GM11168 (cell line): Measurements from ENCODE around the gene PPIF.

Experiments
- in situ Hi-C: fragments of 300-500 bp; cut with MboI; formaldehyde crosslinking; loops from one replicate; pipeline ENCODE4 v1.12.0; 2022; ENCODE audit warnings: low sequenced_read_pairs; ENCODE audit not compliant: unreplicated experiment

Gene PPIF

DNA sequence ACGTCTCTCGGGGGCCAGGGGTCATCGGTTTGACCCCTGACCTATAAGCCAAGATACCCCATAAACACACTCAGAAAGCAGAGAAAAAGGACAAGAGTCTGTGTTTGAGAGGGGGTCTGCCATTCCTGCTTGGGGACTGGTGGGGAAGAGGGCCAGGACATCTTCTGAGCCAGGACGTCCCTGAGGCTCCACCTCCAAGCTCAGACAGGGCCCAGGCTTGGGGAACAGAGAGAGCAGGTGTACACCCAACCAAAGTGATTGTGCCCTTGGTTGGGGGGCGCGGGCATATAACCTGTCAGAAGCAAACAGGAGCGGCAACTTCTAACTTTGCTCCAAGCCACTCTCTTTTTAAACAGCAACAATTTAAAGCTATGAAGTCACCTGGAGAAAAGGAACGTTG lies 33.9 kb upstream of the PPIF start:
- in situ Hi-C loops: no loop called here

DNA sequence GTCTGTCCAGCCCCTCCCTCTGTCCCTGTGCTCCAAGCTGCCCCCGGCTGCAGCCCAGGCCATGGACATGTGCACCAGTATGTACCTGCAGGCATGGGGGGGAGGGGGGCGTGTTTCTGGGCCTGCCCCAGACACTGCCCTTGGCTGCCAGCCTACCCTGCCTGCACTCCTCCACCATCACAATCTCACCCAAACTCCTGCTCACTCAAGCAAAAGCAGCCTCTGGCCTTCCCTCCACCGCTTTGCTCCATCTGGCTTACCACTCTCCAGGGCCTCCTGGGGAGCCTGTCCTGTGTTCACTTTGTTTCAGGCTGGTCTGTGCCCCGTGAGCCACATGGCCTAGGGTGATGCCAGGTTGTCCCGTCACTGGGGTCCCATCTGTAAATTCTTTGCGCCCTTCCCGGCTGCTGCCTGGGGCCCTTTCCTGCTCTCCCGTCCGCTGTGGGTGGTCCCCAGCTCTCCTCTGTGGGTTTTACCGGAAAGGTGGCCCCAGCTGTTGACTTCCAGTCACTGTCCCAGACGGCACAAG lies 33.3 kb upstream of the PPIF start:
- in situ Hi-C loops: no loop called here

DNA sequence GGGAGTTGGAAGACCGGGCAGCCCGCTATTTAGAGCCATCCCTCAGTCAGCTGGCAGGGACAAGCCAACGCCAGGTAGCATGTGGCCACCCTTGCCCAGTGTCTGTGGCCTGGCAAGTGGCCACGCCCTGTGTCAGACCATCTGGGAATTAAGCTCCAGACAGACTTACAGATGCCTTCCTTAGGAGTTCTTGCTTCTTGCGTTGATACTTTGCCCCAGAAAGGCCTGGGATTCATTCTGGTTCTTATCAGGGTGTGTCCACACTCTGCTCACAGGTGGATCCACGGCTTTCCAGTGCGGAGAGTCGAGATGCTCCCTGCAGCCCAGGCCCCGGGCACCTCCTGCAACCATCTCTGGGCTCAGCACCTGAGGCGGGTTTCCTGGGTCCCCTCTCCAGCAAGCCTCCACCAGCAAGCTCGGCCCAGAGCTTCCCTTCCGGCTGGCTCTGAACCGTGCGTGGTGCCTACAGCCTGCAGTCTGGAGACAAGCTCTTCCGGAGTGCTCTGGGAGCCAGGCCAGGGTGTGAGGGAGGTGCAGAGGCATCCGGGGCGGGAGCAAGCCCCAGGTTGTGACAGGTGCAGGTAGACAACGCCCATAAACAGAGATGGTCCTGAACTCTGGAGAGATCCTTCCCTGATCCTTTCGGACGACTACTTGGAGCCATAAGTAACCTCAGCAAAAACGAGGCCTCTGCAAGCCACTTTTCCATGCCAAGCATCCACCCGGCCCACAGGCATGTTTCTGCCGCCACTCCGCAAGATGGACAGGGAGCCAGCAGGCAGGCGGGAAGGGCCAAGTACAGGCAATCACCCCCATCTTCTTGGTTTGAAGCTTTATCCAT lies 32.3 kb upstream of the PPIF start:
- in situ Hi-C loops: no loop called here

DNA sequence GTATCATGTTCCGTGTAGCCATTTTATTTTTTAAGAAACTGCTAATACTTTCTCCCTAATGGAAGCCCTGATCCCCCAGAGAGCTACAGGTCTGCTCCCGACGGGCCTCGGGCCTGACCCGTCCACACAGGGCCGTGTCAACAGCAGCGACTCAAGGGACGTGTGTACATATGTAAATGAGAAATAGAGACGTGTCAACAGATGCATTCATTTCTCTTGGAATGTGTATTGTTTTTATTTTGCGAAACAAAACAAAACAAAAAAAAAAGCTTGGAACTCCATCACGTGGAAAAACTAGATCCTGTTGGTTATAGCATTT lies 31.7 kb upstream of the PPIF start:
- in situ Hi-C loops: no loop called here

DNA sequence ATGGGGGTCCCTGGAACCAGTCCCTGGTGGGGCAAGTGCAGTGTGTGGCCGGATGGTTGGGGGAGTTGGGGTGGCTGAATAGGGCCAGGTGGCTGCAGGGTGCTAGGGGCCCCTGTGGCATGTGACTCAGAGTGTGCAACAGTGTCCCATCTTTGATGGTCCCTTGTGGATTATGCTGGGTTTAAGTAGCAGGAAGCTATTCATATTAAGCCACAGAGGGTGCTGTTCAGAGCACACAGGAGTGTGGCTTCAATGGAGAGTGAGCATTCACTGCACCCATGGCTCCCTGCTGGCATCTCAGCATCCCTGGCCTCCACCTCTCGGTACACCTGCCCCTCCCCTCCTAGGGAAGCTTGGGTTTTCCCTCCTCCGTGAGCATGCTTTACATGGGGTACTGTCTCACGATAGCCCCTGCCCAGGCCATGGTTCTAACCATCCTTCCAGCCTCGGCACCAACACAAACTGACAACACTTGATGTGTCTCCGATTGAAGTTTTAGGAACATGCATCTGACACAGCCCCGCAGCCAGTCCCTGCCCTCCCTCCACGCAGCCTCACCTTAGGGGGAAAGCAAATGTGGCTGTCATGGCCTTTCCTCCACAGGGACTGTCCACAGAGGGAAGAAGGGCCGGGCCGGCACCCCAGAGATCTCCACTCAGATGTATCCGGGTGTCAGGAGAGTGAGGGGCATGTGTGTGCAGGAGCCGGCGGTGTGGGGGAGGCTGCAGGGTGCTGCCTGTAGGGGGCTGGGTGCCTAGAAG lies 30.4 kb upstream of the PPIF start:
- in situ Hi-C loops: no loop called here

DNA sequence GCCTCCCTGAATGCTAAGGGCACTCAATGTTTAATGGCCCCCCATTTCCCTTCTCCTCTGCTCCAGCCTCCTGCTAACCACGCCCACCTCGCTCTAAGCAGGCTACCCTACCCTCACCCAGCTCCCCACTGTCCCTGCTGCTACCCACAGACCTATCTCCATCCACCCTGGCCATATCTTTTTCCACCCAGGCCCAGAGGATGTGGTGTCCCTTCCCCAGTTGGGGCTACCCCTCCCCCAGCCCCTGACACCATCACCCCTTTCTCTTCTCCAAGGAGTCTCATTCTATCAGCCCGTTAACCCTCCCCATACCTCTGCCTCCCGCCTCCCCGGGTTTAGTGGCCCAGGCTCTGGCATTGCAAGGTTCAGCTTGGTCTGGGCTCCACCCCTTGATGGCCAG lies 28.9 kb upstream of the PPIF start:
- in situ Hi-C loops: no loop called here

DNA sequence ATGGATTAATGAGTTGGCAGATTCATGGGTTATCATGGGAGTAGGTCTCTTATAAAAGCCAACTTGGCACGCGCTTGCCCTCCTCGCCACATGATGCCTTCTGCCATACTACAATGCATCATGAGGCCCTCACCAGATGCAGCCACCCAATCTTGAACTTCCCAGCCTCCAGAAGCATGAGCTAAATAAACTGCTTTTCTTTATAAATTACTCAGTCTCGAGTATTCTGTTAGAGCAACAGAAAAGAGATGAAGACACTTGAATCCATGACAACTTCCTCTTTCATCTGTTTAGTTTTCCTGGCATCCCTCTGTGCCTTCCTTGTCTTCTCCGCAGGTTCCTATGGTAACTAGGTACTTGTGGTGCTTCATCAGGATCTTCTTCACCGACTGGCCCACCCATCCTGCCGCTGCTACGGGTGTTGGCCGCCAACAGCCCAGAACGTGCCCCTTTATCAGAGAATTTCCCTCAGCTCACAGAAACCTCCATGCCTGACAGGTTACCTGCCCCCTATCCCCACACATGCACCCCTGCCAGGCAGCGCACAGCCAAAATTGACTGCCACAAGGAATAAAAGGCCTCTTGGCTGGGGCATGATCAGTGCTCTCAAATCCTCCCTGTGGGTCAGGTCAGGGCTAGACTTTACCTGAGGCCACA lies 28.0 kb upstream of the PPIF start:
- in situ Hi-C loops: no loop called here

DNA sequence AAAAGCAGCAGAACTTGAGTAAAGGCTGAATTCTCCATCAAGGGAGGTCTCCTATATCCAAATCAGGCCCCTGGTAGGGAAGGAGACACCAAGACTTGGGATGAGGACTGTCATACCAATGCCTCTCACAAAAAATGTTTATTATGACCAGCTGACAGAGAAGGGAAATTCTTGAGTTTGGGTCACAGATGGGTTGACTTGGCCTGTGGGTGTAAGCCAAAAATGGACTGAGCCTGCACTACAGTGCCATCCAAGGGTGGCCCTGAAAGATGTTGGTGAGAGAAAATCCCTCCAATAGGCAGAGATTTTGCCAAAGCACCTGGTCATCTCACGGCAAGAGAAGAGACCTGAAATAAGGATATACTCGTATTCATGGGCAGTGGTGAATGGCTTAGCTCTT lies 27.0 kb upstream of the PPIF start:
- in situ Hi-C loops: no loop called here

DNA sequence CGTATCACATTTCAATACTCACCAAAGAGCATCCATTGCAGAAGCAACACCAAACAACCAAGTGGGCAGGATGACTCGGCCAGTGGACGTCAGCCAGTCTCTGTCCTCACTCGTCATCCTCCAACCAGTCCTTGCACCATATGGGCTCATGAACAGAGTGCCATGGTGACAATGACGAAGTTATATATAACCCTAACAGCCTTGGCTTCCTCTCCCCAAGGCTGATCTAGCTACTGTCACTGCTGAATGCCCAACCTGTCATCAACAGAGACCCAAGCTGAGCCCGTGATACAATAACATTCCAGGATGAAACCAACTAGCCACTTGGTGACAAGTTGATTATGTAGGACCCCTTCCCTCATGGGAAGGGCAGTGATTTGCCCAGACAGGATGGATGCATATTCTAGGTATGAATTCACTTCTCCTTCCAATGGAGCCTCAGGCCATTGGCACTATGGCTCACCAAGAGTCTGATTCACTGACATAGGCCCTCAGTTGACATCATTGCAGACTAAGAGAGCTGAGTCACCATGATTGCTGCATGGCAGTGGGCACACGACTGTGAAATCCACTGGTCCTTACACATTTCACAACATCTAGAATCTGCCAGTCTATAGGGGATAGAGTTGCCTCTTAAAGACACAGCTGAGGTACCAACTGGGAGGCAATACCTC lies 26.3 kb upstream of the PPIF start:
- in situ Hi-C loops: no loop called here

DNA sequence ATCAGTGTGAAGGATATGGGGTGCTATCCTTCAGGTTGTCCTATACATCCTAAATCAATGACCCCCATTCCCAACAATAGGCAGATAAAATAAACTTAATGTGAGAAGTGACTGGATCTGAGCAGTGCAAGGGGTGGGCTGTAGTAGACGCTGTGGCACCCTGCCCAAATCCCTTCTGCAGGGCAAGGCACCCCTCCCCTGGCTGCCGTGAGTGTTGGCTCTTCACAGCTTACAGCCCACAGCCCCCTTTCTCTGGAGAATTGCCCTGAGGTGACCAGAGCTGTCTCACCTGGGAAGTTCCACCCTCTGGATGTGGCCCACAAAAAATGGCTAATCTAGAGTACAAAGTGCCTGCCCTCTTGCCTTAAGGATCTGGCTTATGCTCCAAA lies 25.8 kb upstream of the PPIF start:
- in situ Hi-C loops: no loop called here

DNA sequence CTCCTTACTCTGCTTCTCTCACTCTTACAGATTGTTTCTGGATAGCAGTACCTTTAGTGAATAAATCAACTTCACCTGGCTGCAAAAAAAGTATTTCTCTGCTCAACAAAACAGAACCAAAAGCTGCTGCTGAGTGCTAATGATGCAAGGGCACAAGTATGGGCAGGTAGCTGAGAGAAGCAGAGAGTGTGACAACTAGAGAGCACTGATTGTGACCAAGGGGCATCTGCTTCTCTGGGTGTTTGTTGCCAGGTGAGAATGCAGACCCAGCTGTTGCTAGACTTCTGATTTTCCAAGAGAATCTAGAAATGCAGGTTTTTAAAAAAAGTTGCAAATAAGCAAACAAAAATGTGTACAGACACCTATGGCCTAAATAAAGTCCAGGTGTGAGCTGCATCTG lies 25.3 kb upstream of the PPIF start:
- in situ Hi-C loops: no loop called here

DNA sequence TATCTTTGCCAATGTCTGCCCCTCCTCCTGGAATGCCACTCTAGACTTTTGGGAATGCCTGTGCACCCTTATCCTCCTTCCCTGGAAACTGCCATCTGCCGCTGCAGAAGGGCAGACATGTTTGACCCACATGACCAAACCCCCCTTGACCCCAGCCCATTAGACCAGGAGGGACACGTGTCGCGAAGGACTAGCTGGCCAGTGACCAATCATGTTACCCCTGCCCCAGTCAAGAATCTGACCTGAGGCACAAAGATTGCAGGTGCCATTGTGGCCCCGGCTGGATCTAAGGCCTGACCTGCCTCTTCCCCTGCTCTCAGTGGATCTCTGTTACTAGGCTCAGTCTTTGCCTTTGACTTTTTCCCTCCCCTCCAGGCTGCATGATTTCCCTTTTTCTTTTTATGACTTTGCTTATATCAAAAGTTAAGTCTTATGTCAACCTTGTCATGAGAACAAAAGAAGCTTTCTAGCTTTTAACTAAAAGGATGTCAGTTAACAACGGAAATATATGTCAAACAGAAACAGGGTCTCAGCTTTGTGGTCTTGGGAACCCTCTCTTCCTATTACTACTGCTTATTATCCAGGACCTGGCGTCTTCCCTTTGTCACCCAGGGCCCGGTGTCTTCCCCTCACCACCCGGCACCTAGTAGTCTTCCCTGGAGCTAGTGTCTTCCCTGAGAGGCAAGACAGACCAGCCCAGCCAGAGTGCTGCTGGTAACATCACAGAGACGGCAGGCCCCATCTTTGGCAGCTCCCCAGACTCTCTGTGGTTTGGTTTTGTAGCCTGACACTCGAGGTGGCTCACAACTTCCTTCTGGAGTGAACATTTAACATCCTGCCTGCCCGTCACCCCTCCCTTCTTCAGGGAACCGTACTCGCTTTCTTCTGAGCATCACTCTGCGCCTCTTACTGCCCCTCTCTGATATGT lies 24.4 kb upstream of the PPIF start:
- in situ Hi-C loops: no loop called here

DNA sequence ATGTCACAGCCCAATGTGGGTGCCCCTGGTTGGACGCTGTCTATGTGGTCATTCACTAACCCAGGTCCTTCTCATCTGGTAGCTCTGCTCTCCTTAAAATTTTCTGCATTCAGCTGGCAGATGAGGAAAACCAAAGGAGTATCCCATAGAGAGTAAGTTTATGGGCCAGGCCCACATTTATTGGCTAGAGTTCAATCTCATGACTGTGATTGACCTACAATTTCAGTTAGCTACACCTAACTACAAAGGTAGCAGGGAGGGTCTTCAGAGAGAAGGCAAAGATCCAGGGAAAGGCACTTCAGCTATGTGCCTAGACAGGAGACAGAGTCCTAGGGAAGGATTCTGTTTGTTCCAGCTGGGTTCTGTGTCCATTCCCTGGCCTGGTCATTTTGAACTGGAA lies 23.7 kb upstream of the PPIF start:
- in situ Hi-C loops: no loop called here

DNA sequence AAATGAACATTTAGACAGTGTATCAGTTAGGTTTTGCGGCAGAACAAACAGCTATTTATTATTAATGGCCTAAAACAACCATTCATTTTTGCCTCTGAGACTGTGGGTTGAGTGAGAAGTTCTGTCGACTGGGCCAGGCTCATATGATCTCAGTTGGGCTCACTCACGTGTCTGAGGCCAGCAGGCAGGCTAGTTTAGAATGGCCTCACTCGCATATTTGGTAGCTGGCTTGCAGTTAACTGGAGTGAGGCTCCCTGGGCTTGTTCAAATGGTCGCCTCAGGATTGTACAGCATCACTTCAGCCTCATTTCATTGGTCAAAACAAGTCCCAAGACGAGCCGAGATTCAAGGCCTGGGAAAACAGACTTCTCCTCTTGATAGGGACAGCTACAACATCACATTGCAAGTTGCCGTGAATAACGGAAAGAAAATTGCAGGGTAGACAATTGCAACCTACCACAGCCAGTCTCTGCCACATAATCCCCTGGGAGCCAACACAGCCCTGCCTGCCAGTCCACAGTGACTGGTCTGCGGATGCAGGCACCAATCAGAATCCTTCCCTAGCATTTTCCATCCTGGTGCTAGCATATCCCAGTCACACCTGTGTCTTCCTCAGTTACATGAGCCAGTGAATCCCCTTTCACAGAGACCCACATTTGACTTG lies 23.1 kb upstream of the PPIF start:
- in situ Hi-C loops: no loop called here

DNA sequence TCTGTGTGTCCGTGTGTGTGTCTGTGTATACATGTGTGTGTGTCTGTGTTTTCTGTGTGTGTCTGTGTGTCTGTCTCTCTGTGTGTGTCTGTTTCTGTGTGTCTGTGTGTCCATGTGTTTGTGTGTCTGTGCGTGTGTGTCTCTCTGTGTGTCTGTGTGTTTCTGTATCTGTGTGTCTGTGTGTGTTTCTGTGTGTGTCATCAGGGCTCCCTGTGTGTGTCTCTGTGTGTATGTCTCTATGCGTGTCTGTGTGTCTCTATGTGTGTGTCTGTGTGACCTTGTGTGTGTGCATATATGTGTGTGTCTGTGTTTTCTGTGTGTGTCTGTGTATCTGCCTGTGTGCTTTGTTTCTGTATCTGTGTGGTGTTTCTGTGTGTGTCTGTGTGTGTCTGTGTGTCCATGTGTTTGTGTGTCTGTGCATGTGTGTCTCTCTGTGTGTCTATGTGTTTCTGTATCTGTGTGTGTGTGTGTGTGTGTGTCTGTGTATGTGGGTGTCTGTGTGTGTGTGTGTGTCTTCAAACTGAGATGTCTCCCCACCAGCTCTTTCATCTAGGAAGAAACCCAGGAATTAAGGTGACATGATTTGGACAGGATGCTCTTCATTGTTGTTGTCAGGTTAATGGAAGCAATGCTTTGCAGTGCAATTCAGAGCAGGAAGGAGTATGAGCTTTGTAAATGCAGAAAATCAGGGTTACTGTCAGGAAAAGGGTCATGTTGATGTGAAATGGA lies 20.7 kb upstream of the PPIF start:
- in situ Hi-C loops: no loop called here

DNA sequence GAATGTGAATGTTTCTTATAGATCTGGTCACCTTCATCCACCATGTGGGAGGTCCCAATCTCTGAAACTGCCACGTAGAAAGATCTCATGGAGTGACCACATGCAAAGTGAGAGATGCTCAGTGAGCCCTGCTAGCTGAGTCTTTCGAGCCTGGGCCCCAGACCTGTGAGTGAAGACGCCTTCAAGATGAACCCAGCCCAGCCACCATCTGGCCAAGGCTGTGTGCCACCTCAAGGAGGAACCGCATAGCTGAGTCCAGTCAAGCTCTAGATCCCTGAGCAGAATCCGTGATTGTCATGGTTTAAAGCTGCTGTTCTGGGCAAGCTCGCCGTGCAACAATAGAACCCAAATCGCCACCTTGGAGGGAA lies 20.2 kb upstream of the PPIF start:
- in situ Hi-C loops: no loop called here

DNA sequence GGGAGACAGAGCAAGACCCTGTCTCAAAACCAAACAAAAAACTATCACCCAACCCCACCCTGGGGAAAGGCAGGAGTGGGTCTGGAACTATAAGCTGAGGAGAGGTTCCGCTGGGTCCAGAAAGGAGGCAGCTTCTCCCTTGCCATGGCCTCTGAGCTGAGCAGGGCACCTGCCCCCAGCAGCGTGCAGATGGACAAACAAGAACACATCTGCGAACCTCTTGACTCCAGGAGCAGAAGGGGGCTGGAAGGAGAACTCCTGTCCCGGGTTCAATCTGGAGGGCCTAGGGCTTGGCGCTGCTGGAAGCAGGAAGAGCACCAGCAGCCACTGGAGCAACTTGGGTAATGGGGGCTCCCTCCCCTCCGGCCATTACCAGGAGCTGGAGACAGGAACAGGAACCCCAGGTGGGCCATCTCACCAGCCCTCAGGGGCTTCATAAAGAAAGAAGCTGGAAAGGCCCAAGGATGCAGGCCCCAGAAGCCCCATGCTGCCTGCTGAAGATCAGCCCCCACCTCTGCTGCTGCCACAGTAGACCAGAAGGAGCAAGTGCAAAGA lies 19.0 kb upstream of the PPIF start:
- in situ Hi-C loops: no loop called here
